Stimulated activated naive CD4-positive, alpha-beta T cell treated with Interleukin-2 at 50 U/mL for 16 hours (primary cell): ENCODE results near the gene REXO1.
A peak's percentile ranks its signal among the peaks of the same experiment; 100 is the strongest.
"Not testable (repeated sequence)": the region's sequence is repeated elsewhere in the genome, so short reads cannot be mapped to it uniquely, and the experiment has no call there.

Source experiments
- DNase-seq: peaks from one replicate; lab custom pipeline; 2025; lab: John Stamatoyannopoulos, UW

The REXO1 gene

DNA sequence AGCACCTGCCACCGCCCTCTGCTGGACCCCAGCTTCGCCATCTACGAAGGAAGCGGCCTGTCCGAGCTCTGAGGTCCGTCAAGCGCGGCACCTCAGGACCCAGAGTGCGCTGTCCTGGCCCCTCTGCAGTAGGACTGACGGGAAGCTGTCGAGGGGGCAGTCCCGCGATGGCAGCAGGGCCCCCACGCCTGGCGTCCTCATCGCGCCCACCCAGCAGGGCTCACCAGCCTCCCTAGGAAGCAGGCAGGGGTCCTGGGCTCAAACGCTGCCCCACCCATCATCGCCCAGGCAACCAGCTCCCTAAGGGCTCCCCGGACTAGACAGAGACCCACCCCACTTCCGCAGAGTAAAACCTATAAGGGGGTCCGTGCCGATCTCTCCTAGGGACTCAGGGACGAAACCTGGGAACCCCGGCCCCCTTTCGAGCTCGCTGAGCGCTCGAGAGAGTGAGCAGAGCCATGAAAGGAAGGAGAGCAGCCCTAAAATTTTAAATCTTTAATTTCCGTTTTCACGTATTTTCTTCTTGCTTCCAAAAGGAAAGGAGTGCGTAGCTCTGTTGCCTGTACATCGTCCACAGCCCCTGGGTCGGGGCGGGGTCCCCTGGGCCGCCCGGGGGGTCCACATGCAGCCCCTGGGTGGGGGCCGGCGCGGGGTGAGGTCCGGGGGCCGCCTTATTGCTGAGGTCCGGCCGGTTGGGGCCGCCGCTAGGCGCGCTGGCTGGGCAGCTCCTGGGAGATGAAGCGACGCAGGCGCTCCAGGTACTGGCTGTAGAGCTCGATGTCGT lies 28.4 kb upstream of the REXO1 start:
- not testable (repeated sequence) for DNase-seq

DNA sequence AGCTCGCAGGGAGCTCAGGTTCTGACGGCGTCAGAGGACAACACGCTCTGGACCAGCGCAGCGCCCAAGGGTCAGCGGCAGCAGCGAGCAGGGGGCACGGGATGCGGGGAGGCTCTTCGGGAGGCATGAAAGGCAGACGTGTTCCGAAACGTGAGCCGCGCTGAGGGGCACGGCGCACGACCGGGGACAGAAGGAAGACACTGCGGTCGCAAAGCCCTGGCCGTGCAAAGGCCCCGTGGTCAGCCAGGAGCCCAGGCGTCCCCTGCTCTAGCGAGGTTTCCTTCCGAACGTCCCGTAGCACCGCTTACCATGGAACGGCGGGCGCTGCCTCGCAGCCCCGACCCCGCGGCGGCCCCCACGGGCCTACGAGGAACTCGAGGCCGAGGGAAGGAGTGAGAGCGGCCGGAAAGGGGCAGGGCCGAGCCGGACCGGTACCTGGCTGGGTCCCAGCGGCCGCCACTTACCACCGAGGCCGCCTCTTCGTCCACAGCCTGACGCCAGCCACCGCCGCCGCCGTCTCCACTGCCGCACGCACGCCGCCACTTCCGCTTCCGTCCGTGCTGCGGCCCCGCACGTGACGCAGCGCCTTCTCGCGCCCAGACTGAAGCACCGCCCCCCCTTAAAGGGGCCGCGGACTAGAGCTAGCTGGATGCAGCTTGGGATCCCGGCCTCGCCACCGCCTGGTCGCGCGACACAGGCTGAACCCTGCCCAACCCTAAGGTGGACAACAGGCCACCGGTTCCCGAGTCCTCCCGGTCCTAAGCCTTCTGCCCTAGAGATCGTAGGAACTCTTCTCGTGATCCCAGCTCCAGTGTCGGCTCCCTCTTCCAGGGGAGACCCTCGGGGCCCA lies 27.6 kb upstream of the REXO1 start:
- peak; percentile 86 for DNase-seq

DNA sequence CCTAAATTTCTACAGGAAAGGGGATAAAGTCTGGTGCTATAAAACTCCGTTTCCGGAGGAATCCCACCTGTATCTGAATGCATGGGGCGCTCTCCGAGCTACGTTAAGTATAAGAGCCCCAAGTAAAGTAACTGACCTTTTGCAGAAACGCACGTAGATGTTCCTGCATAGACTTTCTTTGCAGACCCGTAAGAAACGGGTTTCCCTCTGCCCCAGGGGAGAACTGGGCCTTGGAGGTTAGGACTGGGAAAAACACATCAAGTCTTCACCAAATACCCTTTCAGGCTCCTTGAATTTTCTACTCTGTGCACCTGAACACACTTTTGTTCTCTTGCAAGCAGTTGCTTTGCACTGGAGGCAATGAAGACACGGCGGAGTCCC lies 27.0 kb upstream of the REXO1 start:
- DNase-seq = not testable (repeated sequence)

DNA sequence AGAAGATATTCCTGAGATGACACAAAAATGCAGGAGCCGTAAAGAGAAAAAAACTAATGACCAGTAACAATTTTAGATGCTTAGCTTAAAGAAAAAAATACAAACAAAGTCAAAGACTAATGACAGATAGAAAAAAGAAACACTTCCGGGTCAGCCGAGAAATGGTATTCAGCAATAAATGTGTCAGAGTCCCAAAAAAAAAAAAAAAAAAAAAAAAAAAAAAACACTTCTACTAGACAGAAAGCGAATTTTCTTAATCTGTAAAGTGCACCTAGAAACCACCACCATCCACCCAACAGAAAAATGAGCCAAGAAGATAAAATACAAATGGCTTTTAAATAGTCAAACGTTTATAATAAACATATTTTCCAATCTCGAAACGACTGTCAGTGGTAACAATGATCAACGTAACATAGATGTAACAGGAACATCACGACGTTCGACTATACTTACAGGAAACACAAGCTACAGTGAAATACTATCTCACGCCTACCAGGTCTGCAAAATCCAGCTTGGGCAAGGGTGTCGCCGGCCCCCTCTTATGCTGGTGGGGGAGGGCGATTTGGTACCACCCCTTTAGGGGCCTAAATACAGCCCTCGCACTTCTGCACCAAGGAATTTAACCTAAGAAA lies 26.4 kb upstream of the REXO1 start:
- no peak for DNase-seq

DNA sequence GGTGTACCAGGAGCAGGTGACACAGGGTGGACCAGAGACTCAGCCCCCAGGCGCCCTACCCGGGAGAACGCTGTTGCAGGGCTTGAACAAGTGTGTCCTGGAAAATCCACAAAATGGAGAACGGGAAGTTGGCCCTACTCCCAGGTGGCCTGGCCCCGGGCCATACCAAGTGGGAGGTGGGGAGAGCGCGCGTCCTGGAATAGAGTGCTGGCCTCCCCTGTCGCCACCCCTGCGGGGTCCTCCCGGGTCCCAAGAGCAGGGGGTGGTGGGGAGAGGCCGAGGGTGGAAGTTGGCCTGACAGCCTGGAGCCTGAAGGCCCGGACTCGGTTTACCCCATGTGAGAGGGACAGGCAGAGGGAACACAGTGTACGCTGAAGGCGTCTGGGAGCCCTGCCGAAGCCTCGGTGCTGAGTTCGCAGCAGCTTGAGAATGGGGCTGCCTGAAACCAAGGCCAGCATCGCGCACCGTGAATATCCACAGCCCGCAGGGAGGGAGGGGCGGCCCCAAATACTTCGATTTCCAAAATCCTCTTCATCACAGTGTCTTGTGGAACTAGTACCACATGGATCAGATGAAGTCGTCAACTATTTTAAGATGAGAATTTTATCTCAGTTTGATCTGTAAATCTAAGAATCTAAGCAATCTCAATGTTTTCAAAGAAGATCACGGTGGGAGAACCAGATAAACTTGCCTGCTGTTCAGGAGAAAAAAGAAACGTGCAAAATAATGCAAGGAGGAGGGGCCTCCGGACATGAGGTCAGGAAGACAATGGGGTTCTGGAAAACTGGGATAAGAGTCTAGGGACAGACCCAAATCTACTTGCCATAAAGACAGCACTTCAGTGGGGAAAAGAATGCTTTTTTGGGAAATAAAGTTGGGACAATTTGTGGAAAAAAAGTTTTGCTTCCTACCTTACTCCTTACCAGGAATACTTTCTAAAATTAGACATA lies 25.5 kb upstream of the REXO1 start:
- no peak for DNase-seq

DNA sequence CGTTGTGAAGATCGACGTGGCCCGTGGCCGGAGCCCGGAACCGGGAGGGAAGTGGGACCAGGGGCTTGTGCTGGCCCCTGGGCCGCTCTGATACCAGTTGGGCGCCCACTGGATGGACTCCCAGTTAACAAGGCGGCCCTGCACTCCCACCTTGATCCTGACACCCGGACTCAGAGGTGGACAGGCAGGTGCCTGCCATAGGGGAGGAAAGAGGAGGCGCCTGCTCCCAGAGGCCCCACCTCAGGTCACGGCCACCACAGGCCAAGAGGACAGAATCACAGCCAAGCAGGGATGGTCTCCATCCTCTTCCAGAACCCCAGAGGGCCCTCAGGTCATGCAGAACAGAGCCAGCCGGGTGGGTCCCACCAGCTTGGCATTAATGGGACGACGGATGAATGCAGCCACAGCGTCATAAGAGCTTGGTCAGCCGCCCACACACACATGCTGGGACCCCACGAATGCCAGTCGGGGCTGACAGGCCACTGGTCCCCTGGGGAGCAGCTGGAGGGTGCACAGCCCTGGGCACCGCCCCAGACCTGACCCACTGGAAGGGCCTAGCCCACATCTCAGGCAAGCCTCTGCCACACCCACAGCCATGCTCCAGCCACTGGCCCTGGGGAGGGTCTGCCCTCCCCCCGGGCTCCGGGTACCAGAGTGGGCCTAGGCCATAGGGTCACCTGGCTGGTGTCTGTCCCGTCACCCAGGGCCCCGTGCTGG lies 24.7 kb upstream of the REXO1 start:
- no peak for DNase-seq

DNA sequence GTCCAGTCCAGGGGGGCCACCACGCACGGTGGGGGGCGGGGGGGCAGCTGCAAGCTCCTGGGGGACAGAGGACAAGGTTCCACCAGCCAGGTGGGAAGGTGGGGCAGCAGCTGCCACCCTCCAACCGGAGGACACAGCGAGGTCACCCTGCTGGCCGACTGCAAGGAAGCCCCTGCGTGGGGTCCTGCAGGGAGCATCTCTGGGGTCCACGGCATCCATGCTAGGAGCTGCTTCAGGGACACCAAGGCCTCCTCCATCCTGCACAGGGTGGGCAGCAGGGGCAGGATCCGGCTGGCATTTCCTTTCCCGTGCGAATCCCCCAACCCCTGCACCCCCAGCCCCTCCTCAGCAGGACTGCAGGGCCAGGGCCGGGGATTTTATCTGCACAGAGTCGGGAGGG lies 23.3 kb upstream of the REXO1 start:
- no peak for DNase-seq

DNA sequence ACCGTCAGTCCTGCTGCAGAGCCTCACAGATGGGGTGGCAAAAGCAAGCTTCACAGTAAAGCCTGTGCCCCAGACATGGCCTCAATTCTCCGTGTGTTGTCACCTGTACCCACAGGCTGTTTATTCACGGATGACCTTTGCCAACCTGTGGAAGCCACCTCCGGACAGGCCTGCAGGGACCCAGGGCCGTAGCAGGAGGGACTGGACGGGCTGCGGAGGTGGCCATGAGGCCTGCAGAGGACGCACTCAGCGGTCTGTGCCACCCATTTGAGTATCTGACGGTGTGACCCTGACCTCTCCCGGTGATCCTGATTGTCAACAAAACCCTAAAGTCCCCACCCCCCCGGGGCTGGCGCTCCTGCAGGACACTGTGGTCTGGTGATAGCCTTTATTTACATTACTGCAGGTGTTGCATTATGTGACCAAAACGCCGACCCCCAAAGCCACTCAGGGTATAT lies 22.9 kb upstream of the REXO1 start:
- no peak for DNase-seq

DNA sequence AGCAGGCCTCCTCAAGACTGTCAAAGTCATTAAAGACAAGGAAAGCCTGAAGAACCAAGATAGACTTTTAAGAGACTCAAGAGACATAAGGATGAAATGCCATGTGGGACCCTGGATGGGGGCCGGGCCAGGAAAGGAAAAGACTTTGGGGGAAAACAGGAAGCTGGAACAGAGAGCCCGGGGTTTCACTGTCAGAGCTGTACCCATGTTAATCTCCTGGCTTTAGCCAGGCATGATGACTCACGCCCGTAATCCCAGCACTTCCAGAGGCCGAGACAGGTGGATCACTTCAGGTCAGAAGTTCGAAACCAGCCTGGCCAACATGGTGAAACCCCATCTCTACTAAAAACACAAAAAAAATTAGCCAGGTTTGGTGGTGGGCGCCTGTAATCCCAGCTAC lies 20.7 kb upstream of the REXO1 start:
- DNase-seq = no peak

DNA sequence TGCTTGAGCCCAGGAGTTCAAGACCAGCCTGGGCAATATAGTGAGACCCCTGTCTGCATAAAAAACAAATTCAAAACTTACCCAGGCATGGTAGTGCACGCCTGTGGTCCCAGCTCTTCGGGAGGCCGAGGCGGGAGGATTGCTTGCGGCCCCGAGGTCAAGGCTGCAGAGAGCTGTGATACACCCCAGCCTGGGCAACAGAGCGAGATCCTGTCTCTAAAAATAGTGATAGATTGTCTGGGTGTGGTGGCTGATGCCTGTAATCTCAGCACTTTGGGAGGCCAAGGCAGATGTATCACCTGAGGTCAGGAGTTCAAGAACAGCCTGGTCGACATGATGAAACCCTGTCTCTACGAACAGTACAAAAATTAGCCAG lies 19.1 kb upstream of the REXO1 start:
- DNase-seq = no peak

DNA sequence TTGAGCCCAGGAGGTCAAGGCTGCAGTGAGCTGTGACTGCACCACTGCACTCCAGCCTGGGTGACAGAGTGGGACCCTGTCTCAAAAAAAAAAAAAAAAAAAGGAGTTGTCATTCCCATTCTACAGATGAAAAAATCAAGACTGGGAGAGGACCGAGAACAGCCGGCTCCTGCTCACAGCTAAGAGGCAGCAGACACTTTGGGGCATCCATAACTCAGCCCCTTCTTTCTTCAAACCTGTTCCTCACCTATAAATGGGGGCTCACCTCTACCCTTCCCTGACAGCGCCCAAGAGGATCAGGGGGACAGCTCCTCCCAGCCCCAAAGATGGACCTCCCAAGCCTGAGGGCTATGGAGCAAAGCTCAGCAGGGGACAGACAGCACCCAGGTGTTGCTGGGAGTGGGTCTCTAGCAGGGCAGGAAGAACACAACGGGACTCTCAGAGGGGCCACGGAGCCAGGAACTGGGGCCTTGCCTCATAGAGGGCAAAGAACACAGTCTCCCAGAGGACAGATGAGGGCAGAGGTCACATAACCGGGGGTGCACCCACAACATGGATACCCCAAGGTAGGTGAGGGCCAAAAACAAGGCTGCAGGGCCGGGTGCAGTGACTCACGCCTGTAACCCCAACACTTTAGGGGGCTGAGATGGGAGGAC lies 18.5 kb upstream of the REXO1 start:
- no peak for DNase-seq

DNA sequence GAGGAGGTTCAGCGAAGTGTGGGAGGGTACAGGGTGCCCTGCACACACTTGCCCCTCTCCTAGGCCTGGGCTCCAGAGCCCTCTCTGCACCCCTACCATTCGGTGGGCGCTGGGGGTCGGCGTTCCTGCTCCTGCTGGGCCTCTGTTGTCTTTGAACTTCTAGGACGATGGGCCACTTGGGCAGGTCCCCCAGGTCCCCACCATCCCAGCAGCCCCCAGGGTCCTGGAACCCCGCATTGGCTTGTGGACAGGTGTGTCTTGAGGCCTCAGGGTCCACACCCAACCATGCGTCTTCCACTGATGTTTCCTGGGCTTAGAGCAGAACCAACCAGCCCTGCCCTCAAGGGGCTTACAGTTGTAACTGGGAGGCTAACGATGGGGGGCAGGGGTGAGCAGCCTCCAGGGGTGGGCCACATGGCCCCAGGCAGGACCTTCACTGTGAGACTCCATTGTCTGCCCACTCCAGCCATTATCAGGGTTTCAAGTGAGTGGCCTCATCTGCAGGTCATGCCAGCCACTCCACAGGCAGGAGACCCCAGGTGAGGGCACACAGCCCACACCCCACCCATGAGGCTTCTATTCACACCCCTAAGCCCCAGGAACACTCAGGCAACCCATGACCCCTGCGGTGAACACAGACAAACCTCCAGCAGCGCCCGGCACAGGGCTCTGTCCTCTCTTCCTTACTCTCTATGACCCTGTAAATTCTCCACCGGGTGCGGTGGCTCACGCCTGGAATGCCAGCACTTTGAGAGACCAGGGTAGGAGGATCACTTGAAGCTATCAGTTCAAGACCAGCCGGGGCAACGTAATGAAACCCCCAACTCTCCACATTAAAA lies 17.1 kb upstream of the REXO1 start:
- DNase-seq = no peak

DNA sequence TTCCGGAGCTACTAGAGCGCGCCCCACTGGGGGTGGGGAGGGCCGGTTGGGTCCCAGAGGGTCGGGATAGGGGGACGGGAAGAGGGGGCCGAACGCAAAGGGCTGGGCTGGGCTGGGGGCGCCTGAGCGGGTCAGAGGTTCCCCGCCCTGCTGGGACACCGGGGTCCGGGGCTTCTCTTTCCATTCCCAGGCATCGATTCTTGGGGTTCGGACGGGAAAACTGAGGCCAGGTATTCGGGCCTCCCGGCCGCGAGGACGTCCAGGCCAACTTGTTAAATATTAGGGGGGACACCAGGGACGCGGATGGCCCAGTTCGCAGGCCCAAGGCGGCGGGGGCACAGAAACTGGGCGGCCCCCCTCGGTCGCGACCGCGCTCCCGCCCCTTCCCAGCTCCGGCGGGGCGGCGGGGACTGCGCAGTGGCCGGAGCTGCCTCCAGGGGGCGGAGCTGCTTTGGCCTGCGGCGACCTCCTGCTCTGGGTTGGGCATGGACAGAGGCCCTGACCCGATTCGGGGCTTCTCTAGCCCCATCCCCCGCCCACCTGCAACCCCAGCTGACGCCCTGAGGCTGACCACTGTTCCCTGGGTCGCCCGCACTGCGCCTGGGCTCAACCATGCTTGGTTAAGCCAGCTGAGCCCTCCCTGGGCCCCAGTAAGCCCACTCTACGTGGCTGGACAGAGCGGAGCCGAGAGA lies 16.3 kb upstream of the REXO1 start:
- DNase-seq = peak; percentile 52

DNA sequence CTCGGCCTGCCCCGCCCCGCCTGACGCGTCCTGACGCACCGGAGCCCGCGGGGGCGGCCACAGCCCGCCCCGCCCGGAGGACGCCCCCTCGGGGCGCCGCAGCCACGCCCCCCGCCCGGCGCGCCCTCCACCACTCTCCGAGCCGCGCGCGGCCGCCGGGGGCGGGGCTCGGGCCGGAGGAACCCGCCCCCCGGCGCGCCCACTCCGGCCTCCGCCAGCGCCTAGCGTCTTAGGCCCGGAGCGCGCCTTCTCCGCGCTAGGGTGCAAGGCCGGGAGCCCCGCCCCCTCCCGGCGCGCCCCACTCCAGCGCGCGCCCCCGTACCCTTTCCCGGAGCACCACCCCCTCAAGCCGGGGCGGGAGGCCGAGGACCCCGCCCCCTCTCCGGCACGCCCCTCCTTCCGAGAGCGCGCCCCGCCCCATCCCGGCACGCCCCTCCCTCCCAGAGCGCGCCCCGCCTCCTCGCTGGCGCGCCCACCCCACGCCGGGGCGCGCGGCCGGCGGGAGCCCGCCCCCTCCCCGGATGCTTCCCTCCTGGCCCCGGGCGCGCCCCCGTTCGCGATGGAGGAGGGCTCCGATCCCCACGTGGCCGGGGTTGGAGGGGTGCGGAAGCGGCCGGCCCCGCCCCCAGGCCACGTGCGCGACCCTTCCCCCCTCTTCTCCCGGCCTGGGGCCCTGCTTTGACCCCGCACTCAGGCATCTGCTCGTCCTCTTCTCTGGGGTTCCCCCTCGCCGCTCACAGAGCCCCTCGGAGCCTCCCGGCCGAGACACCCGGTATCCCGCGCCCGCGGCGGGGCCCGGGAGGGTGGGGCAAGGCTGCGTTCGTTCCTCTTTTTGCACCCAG lies 15.6 kb upstream of the REXO1 start:
- DNase-seq = peak; percentile 91

DNA sequence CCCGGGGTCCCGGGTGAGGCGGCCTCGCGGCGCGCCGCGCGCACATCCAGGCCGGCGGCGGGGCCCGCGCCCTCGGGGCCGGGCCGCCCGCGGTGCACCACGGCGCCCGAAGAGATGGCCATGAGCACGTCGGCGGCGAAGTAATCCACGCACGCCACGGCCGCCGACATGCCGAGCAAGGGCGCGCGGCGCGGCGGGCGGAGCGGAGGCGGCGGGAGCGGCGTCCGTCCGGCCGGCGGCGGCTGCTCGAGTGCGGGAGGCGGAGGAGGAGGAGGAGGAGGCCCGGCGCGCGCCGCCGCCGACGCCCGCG lies 15.0 kb upstream of the REXO1 start, which contains the start of gene KLF16:
KLF16 (minus strand) TSS at position 252 of the 310 bp plus-strand sequence; CDS start at position 170, 82 bp downstream.
- DNase-seq = no peak

DNA sequence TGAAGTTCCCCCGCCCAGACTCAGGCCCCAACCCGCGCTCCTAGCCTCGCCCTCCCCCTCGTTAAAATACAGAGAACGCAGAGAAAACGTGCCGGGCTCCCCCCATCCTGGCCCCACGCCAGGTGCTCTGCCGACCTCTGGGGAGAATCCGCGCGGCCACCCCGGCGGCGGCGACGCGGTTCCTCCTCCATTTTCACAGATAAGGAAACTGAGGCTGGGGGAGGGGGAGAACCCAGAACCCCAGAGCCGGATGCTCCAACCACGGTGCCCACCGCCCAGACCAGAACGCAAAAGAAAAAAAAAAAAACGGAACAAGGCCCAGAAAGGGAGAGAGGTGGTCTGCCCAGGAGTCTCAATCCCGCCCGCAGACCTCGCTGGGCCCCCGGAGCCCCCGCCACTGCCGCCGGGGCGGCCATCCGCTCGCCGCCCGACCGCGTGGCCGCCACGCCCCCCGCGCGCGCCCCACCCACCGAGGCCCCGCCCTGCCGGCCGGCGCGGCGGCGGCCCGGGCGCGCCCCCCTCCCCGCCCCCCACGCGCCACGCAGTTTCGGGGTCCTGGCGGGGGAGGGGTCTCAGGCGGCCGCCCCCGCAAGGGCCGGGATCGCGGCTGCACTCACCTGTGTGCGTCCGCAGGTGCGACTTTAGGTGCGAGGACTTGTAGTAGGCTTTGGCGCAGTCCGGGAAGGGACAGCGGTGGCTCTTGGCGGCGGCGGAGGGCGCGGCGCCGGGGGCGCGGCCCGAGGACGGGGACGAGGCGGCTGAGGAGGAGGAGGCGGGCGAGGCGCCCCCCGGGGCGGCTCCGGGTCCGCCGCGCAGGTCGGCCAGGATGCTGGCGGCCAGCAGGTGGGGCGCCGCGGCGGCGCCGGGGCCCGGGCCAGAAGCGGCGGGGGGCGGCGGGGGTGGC lies 14.4 kb upstream of the REXO1 start:
- peak; percentile 54 for DNase-seq

DNA sequence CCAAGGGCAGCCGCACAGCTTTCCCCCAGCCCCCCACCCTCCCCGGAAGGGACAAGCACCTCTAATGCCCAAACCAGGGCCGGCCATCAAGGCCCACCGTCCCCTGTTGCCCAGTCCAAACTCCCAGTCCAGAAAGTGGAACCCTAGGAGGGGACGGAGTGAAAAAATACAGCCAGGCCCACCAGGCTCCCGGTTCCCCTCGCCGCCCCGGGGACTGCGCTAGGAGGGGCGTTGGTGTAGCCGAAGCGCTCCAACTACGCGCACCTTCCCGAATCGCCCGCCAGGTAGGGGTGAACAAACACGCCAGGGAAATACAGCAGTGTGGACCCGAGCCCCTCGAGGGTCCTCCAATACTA lies 13.8 kb upstream of the REXO1 start:
- no peak for DNase-seq
